GM19328 (cell line): ENCODE results near the gene FCAMR.

Source experiments
- ATAC-seq: cut with Tn5 transposase; IDR thresholded peaks from one replicate; pipeline ENCODE4 v1.9.1; 2021; ENCODE audit warnings: mild to moderate bottlenecking, moderate library complexity; ENCODE audit not compliant: unreplicated experiment

FCAMR gene

DNA sequence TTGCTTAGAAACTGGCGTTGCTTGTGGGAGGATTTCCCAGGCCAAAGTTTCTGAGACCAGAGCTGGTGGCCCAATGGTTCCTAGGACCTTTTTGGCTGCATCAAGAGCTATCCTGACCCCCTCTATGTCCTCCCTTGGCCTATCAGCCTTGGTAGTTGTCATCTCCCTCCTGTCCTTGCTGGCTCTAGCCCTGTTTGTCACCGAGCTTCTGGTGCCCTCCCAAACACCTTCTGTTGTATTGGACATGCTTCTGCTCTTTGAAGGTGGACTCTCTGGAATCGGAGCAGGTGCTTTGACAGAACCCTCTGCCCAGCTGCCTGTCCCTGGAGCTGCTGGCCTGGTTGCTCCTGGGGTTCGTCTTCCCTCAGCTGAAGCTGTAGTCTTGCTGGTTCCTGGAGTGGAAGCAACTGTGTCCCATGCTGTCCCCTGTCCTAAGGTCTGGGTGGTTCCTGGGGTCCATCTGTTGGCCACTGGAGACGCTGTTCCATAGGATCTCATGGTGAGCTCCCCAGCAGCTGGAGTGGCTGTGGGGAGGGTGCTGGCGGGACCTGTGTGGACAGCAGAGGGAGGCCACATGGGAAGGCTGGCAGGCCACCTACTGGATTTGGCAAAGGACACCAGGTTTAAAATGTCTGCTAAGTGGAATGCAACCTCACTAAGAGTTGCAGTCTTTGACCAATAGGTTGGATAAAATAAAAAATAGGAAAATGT is 9.4 kb downstream of the FCAMR start:
- ATAC-seq = no peak

GRCh38 chr1:206958144-206958543 is 12.1 kb downstream of the FCAMR start:
- ATAC-seq = no peak

- no peak for ATAC-seq
Observed at GRCh38 chr1:206957639-206958038, 12.6 kb downstream of the FCAMR start.

DNA sequence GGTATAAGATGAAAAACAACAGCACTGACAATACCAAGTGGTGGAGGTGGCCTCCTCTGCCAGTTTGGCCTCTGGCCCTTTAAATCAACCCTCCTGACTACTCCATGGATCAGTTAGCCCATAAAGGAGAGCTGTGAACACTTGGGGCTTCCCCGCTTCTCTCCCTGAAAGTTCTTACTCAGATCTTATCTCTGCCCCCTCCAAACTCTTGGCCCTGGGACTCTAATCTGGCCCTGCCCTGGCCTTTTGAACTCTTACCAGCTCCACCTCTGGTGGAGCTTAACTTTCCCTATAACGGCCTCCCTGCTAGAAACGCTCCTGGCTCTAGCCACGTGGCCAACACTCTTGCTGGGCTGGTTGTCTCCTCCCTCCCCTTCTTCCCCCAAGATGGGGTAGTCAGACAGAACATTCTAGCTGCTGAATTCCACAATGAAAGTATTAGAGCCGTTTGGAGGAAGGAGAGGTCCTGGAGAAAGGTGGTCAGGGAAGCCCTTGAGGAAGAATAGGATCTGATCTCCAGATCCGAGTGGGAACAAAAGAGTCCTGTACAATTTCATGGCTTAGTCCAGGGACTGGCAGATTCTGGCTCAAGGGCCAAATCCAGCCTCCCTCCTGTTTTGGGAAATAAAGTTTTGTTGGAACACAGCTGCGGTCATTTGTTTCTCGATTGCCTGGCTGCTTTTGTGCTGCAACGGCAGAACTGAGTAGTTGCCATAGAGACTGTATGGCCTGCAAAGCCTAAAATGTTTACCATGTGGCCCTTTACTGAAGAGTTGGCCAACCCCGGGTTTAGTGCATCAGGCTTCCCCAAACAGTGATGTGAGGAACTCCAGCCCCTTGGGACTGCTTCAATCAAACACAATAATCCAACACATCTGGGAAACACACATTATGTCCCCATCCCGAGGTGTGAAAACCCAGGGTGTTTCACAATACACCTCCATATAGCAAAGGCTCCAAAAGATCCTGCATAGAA is 14.5 kb downstream of the FCAMR start:
- ATAC-seq = no peak

GRCh38 chr1:206954459-206955342 is 15.6 kb downstream of the FCAMR start:
- no peak for ATAC-seq

- ATAC-seq = no peak
Observed at GRCh38 chr1:206953626-206954025, 16.6 kb downstream of the FCAMR start.

GRCh38 chr1:206953126-206953525 is 17.1 kb downstream of the FCAMR start:
- no peak for ATAC-seq

GRCh38 chr1:206952171-206952570 is 18.1 kb downstream of the FCAMR start:
- ATAC-seq = no peak

- ATAC-seq = no peak
Observed at GRCh38 chr1:206951318-206952100, 18.8 kb downstream of the FCAMR start.

- ATAC-seq = no peak
Observed at GRCh38 chr1:206949641-206950040, 20.6 kb downstream of the FCAMR start.

GRCh38 chr1:206949208-206949607 is 21.1 kb downstream of the FCAMR start:
- ATAC-seq = no peak

GRCh38 chr1:206947255-206947654 is 23.0 kb downstream of the FCAMR start:
- ATAC-seq = no peak

DNA sequence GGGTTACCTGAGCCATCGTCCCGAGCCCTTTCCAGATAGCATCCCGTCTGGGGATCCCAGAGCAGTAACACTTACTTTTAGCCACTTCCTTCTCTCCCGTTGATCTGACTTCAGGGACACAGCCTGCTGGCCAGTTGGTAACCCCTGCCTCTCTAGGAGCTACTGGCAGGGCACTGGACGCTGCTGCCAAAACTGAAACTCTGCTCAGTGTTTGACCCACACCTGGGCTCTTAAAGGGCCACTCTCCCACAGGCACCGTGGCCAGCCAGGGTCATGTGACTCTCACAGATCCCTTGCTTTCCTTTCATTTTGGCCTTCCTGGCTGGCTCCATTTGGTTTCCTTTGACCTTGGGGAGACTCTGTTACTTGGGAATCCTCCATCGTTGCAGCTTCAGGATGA is 24.0 kb downstream of the FCAMR start, which contains the start of gene PIGR:
TSS of gene PIGR (minus strand) at position 206 of the 400 bp plus-strand sequence. CDS start 5,935 bp downstream, outside the sequence.
- no peak for ATAC-seq

GRCh38 chr1:206945779-206946178 is 24.5 kb downstream of the FCAMR start:
- no peak for ATAC-seq

GRCh38 chr1:206944703-206945102 is 25.6 kb downstream of the FCAMR start:
- no peak for ATAC-seq

- no peak for ATAC-seq
Observed at GRCh38 chr1:206941766-206942418, 28.4 kb downstream of the FCAMR start.

DNA sequence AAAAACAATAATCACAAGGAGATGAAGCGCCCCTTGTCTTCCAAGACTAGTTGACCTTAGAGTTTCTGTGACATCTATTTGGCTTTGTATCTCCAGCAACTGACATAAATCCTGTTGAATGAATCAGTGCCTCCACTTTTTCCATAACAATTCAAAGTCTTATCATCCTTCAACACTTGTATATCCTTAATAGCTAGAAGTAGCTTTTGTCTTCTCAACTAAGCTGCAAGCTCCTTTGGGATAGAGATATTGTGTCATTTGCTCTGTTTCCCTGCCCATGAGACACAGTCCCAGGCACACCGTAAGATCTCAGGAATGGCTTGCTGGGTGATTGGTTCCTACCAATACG is 29.7 kb downstream of the FCAMR start:
- ATAC-seq = no peak

- no peak for ATAC-seq
Observed at GRCh38 chr1:206939841-206940587, 30.2 kb downstream of the FCAMR start.

GRCh38 chr1:206939131-206939530 is 31.1 kb downstream of the FCAMR start:
- no peak for ATAC-seq
